Panc1 (cell line): ENCODE results near the gene CYP2W1. TPM values are rescaled to one million over a fixed set of nuclear protein-coding genes. Genes with fewer than 3 reads are reported as not detected.

Experiments
- ATAC-seq: fragments of 200-7000 bp; cut with Tn5 transposase; 2 replicates; pipeline ENCODE4 v1.9.1; 2020; ENCODE audit warnings: mild to moderate bottlenecking, moderate library complexity
- BruUV-seq: library from RNA; stranded (reverse); fragments of 400-500 nt; replicated peaks from 2 replicates; lab custom pipeline; 2021; lab: Mats Ljungman, UMichigan
- CTCF ChIA-PET: fragments of 300-600 bp; sonication (Branson Sonifier 250); formaldehyde crosslinking; loops from one replicate; lab custom pipeline; 2022; ENCODE audit warnings: antibody characterized with exemption; lab: Charles Lee
- POLR2A ChIA-PET: fragments of 300-600 bp; sonication (Branson Sonifier 250); formaldehyde crosslinking; loops from one replicate; lab custom pipeline; 2022; ENCODE audit warnings: antibody characterized with exemption; lab: Charles Lee
- DNase-seq: peaks from one replicate; pipeline ENCODE4 v3.0.0-alpha.2; 2010; ENCODE audit warnings: low read depth, low spot score
- H3K27ac ChIP-seq: 2 replicates; pipeline ENCODE4 v1.5.1; 2011; ENCODE audit warnings: mild to moderate bottlenecking, low read length, inconsistent platforms
- H3K27me3 ChIP-seq: fragments of 200-500 bp; sonication (Bioruptor generic); 2 replicates; pipeline ENCODE4 v1.6.0; 2014; ENCODE audit warnings: low read length, inconsistent platforms; ENCODE audit not compliant: control insufficient read depth, insufficient read depth
- H3K36me3 ChIP-seq: fragments of 200-500 bp; sonication (Bioruptor generic); 2 replicates; pipeline ENCODE4 v1.5.1; 2014; ENCODE audit warnings: inconsistent platforms, mild to moderate bottlenecking, low read length, moderate library complexity; ENCODE audit not compliant: control insufficient read depth, insufficient read depth
- H3K4me1 ChIP-seq: 2 replicates; pipeline ENCODE4 v1.5.1; 2011; ENCODE audit warnings: inconsistent platforms, mild to moderate bottlenecking, low read length, moderate library complexity; ENCODE audit not compliant: control insufficient read depth, insufficient read depth
- H3K4me3 ChIP-seq, 2 experiments: 2 replicates each; pipeline ENCODE4 v1.5.1; 2011 to 2012; ENCODE audit warnings: low read depth in 2 of 2, low read length in 2 of 2, mild to moderate bottlenecking in 2 of 2, inconsistent platforms in 1 of 2, moderate library complexity in 1 of 2
- H3K9me3 ChIP-seq: fragments of 200-500 bp; sonication (Bioruptor generic); 2 replicates; pipeline ENCODE4 v1.5.1; 2014; ENCODE audit warnings: low read depth, mild to moderate bottlenecking, inconsistent platforms, low read length, moderate library complexity; ENCODE audit not compliant: control insufficient read depth, insufficient read depth
- POLR2AphosphoS5 ChIP-seq: IDR thresholded peaks from 2 replicates; pipeline ENCODE4 v1.6.1; 2012; ENCODE audit warnings: mild to moderate bottlenecking, low read depth, low read length, moderate library complexity
- SIN3A ChIP-seq: IDR thresholded peaks from 2 replicates; pipeline ENCODE4 v1.6.1; 2012; ENCODE audit warnings: low read depth, mild to moderate bottlenecking, low read length, moderate library complexity, borderline replicate concordance; ENCODE audit not compliant: insufficient read depth
- TCF7L2 ChIP-seq: IDR thresholded peaks from 2 replicates; pipeline ENCODE4 v1.6.1; 2011; ENCODE audit warnings: mild to moderate bottlenecking, low read depth, low read length, inconsistent platforms
- in situ Hi-C: cut with HindIII; loops from 2 replicates; pipeline ENCODE4 v1.10.0; 2016; ENCODE audit warnings: low sequenced_read_pairs, low pct_unique_long_range_greater_than_20kb
- intact Hi-C: fragments of 100-400 bp; cut with micrococcal nuclease; formaldehyde crosslinking; loops from one replicate; pipeline ENCODE4 v1.10.0; 2022; ENCODE audit not compliant: unreplicated experiment
- total RNA-seq: library from RNA; stranded (reverse); gene quantifications from one replicate; pipeline ENCODE4 v1.2.1, GENCODE V29; 2021; ENCODE audit not compliant: unreplicated experiment
- TF ChIP-seq, protein P1 (sequence below), 2 experiments: IDR thresholded peaks; 2 replicates each; pipeline ENCODE4 v1.6.1; 2011 to 2012; ENCODE audit warnings: low read depth in 2 of 2, control low read depth in 1 of 2, low read length in 1 of 2, mild to moderate bottlenecking in 1 of 2, moderate library complexity in 1 of 2; ENCODE audit not compliant: insufficient read depth in 1 of 2
- TF ChIP-seq, protein P2 (sequence below): fragments of 450-650 bp; IDR thresholded peaks from 2 replicates; pipeline ENCODE4 v1.5.1; 2017; ENCODE audit warnings: mild to moderate bottlenecking

CYP2W1 gene
- total RNA-seq, 1 experiment from 2014 or later: 0.74 TPM

DNA sequence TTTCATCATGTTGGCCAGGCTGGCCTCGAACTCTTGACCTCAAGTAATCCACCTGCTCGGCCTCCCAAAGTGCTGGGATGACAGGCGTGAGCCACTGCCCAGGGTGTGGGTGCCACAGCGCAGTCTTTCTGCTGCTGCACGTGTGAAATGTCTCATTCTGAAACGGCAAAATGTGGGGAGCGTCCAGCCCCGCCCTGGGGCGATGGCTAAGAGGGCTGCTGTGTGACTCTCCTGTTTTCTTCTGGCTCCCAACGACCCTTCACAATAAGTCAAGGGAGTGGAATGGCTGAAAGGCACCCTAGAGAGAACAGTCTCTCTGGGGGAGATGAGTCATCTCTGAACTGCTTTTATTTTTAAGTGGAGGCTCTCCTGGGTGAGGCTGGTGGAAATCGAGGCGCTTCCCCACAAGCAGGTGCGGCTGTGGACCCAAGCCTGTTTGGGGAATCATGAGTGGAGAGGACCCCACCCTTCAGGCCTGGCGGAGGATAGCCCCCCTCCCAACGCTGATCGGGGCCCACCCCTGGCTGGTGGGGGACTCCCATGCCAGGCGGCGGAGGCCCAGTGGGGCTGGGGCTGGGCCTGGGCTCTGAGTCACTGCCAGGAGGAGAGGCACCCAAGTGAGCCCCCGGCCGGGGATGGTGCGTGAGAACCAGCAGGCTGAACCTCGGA is 46.5 kb upstream of the CYP2W1 start:
- peak; percentile 78 for ATAC-seq

DNA sequence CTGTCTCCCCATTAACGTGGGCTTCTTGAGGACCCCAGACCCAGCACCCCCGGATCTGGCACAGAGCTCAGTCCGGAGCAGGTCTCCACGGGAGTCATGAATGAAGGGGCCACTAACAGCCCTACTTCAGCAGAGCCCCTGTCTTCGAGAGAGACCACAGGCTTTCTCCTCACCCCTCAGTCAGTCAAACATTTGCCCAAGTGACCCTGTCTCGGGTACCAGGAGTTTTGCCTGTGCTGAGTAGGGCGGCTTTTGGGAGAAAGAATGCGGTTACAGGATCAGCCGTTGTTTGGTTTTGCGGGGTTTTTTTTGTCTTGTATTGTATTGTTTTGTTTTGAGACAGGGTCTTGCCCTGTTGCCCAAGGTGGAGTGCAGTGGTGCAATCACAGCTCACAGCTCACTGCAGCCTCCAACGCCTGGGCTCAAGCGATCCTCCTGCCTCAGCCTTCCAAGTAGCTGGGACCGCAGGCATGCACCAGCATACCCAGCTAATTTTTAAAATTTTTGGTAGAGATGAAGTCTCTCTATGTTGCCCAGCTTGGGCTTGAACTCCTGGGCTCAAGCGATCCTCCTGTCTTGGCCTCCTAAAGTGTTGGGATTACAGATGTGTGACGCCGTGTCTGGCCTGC is 45.0 kb upstream of the CYP2W1 start:
- Histone ChIP-seq H3K27me3 (peaks cover 15% of the 10 kb centered on the region), H3K36me3 (no peaks in the 10 kb centered on the region), H3K4me3 (no peak overlapping the region), H3K27ac (no peak overlapping the region), H3K9me3 (peaks cover 10% of the 10 kb centered on the region; the same call in 1 of the 2 replicates), H3K4me1 (peaks cover 6% of the 10 kb centered on the region)
- POLR2A ChIA-PET: no interaction called here
- TF ChIP-seq, protein P1, sequence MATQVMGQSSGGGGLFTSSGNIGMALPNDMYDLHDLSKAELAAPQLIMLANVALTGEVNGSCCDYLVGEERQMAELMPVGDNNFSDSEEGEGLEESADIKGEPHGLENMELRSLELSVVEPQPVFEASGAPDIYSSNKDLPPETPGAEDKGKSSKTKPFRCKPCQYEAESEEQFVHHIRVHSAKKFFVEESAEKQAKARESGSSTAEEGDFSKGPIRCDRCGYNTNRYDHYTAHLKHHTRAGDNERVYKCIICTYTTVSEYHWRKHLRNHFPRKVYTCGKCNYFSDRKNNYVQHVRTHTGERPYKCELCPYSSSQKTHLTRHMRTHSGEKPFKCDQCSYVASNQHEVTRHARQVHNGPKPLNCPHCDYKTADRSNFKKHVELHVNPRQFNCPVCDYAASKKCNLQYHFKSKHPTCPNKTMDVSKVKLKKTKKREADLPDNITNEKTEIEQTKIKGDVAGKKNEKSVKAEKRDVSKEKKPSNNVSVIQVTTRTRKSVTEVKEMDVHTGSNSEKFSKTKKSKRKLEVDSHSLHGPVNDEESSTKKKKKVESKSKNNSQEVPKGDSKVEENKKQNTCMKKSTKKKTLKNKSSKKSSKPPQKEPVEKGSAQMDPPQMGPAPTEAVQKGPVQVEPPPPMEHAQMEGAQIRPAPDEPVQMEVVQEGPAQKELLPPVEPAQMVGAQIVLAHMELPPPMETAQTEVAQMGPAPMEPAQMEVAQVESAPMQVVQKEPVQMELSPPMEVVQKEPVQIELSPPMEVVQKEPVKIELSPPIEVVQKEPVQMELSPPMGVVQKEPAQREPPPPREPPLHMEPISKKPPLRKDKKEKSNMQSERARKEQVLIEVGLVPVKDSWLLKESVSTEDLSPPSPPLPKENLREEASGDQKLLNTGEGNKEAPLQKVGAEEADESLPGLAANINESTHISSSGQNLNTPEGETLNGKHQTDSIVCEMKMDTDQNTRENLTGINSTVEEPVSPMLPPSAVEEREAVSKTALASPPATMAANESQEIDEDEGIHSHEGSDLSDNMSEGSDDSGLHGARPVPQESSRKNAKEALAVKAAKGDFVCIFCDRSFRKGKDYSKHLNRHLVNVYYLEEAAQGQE (IDR thresholded peaks at IDR 0.05; ENCODE audit: insufficient read depth in 1 of 2, low read depth in 2 of 2, low read length in 1 of 2): no peak
- TF ChIP-seq SIN3A (no peak), TCF7L2 (no peak)
- TF ChIP-seq, protein P2, sequence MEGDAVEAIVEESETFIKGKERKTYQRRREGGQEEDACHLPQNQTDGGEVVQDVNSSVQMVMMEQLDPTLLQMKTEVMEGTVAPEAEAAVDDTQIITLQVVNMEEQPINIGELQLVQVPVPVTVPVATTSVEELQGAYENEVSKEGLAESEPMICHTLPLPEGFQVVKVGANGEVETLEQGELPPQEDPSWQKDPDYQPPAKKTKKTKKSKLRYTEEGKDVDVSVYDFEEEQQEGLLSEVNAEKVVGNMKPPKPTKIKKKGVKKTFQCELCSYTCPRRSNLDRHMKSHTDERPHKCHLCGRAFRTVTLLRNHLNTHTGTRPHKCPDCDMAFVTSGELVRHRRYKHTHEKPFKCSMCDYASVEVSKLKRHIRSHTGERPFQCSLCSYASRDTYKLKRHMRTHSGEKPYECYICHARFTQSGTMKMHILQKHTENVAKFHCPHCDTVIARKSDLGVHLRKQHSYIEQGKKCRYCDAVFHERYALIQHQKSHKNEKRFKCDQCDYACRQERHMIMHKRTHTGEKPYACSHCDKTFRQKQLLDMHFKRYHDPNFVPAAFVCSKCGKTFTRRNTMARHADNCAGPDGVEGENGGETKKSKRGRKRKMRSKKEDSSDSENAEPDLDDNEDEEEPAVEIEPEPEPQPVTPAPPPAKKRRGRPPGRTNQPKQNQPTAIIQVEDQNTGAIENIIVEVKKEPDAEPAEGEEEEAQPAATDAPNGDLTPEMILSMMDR: no peak
- ATAC-seq (no peak), DNase-seq (no peak)
- CTCF ChIA-PET: no interaction called here
- intact Hi-C loops (no loop called here), in situ Hi-C loops (no loop called here)
- BruUV-seq: no TSS peak

More for the DNA sequence above, 46.5 kb upstream of the CYP2W1 start:
- peaks cover 10% of the 10 kb centered on the region for H3K27me3 ChIP-seq
- no peaks in the 10 kb centered on the region for H3K36me3 ChIP-seq
- H3K4me3 ChIP-seq: no peak overlapping the region
- intact Hi-C loops: no loop called here
- ChIA-PET POLR2A (no interaction called here), CTCF (no interaction called here)
- H3K9me3 ChIP-seq: peaks cover 10% of the 10 kb centered on the region; the same call in 1 of the 2 replicates
- no peak overlapping the region for H3K27ac ChIP-seq
- in situ Hi-C loops: no loop called here
- TF ChIP-seq, protein P1 (IDR thresholded peaks at IDR 0.05; ENCODE audit: insufficient read depth in 1 of 2, low read depth in 2 of 2, low read length in 1 of 2): no peak
- TF ChIP-seq, protein P2: no peak
- TF ChIP-seq POLR2AphosphoS5 (no peak), SIN3A (no peak), TCF7L2 (no peak)
- H3K4me1 ChIP-seq: peaks cover 6% of the 10 kb centered on the region
- DNase-seq: no peak
- BruUV-seq: no TSS peak
